ENCODE results near the gene MOB3A.
A peak's percentile ranks its signal among the peaks of the same experiment; 100 is the strongest.
"Not testable (repeated sequence)": the region's sequence is repeated elsewhere in the genome, so short reads cannot be mapped to it uniquely, and the experiment has no call there.

Gene MOB3A

GRCh38 chr19:2034729-2035589, 61.2 kb downstream of the MOB3A start:
- H4K91ac ChIP-seq (ENCODE audit: low read length) = peak overlapping the region; percentile 70
- H3K18ac ChIP-seq (ENCODE audit: low read depth in 1 of 2, low read length in 2 of 2) = no peak overlapping the region
- H3K4me1 ChIP-seq (ENCODE audit: control insufficient read depth, insufficient read depth, low read depth, low read length) = peaks cover 22% of the 10 kb centered on the region
- H2BK120ac ChIP-seq (ENCODE audit: low read depth, low read length) = no peak overlapping the region
- H4K8ac ChIP-seq (ENCODE audit: low read length) = no peak overlapping the region
- no peak overlapping the region for H3K4me3 ChIP-seq (ENCODE audit: insufficient read depth in 1 of 2, low read depth in 1 of 2, low read length in 2 of 2)
- H3K4ac ChIP-seq (ENCODE audit: low read depth in 1 of 2, low read length in 2 of 2) = no peak overlapping the region
- DNase-seq = peak; percentile 28
- no peak overlapping the region for H3K27ac ChIP-seq (ENCODE audit: low read length, poor library complexity, severe bottlenecking)
- H3K14ac ChIP-seq (ENCODE audit: low read length in 2 of 2) = no peak overlapping the region
- no peaks in the 10 kb centered on the region for H3K9me3 ChIP-seq (ENCODE audit: control insufficient read depth, low read length)
- H2AFZ ChIP-seq (ENCODE audit: low read depth, low read length) = no peak overlapping the region
- 55% methylated on average over 33 of the region's 34 CpGs for WGBS
- H2BK5ac ChIP-seq (ENCODE audit: low read depth, low read length, poor library complexity, severe bottlenecking) = no peak overlapping the region
- H3K4me2 ChIP-seq (ENCODE audit: low read length, poor library complexity, severe bottlenecking) = no peak overlapping the region
- peak overlapping the region; percentile 90 for H2BK15ac ChIP-seq (ENCODE audit: low read depth, poor library complexity, severe bottlenecking)
- no peak overlapping the region for H3K9ac ChIP-seq (ENCODE audit: low read length)
- peak overlapping the region in 1 of 2 experiments; percentile 21 for H2BK12ac ChIP-seq (ENCODE audit: low read length in 2 of 2)
- peaks cover 22 to 27% of the 10 kb centered on the region in 2 experiments for H3K36me3 ChIP-seq (ENCODE audit: control insufficient read depth in 1 of 2, insufficient read depth in 2 of 2, low read depth in 1 of 2, low read length in 2 of 2)
- no peaks in the 10 kb centered on the region for H3K27me3 ChIP-seq (ENCODE audit: control insufficient read depth in 1 of 2, insufficient read depth in 1 of 2, low read length in 2 of 2)
- peaks cover 2% of the 10 kb centered on the region for H3K79me1 ChIP-seq (replicated peaks; ENCODE audit: low read length, poor library complexity, severe bottlenecking)
- H3K23ac ChIP-seq (ENCODE audit: low read length in 2 of 2) = no peak overlapping the region
- H2AK5ac ChIP-seq (ENCODE audit: low read length, severe bottlenecking) = no peak overlapping the region

- not testable (repeated sequence) for H4K8ac ChIP-seq (ENCODE audit: low read length); H4K91ac ChIP-seq (ENCODE audit: low read length); H3K4me2 ChIP-seq (ENCODE audit: low read length, poor library complexity, severe bottlenecking); H3K27me3 ChIP-seq (ENCODE audit: control insufficient read depth in 1 of 2, insufficient read depth in 1 of 2, low read length in 2 of 2); H3K4ac ChIP-seq (ENCODE audit: low read depth in 1 of 2, low read length in 2 of 2); H3K9ac ChIP-seq (ENCODE audit: low read length); H2AFZ ChIP-seq (ENCODE audit: low read depth, low read length); H3K14ac ChIP-seq (ENCODE audit: low read length in 2 of 2); H2BK15ac ChIP-seq (ENCODE audit: low read depth, poor library complexity, severe bottlenecking); H2BK120ac ChIP-seq (ENCODE audit: low read depth, low read length); H3K27ac ChIP-seq (ENCODE audit: low read length, poor library complexity, severe bottlenecking); H2BK12ac ChIP-seq (ENCODE audit: low read length in 2 of 2); H2AK5ac ChIP-seq (ENCODE audit: low read length, severe bottlenecking); H3K4me3 ChIP-seq (ENCODE audit: insufficient read depth in 1 of 2, low read depth in 1 of 2, low read length in 2 of 2); H3K23ac ChIP-seq (ENCODE audit: low read length in 2 of 2); DNase-seq; H3K9me3 ChIP-seq (ENCODE audit: control insufficient read depth, low read length); H2BK5ac ChIP-seq (ENCODE audit: low read depth, low read length, poor library complexity, severe bottlenecking); H3K79me1 ChIP-seq (replicated peaks; ENCODE audit: low read length, poor library complexity, severe bottlenecking); H3K18ac ChIP-seq (ENCODE audit: low read depth in 1 of 2, low read length in 2 of 2)
- 98% methylated on average over 15 of the region's 15 CpGs for WGBS
- Histone ChIP-seq H3K4me1 (ENCODE audit: control insufficient read depth, insufficient read depth, low read depth, low read length) (peaks cover 20% of the 10 kb centered on the region), H3K36me3 (ENCODE audit: control insufficient read depth in 1 of 2, insufficient read depth in 2 of 2, low read depth in 1 of 2, low read length in 2 of 2) (peaks cover 16 to 20% of the 10 kb centered on the region in 2 experiments)
Measured at GRCh38 chr19:2034253-2034652, 61.9 kb downstream of the MOB3A start.

DNA sequence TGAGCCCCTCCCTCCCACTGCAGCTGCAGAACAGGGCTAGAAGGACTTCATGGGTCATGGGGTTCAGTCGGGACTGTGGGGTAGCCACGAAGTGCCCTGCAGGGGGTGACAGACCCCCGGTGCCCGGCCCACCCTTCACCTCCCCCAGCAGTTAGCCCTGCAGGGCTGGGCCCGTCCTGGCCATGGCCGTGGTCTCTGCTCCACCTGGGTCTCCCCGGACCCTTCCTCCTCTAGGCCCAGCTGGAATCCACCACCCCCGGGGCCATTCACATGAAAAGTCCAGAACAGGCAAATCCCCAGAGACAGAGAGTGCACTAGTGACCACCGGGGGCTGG, 62.3 kb downstream of the MOB3A start:
- no peak overlapping the region for H3K4me3 ChIP-seq (ENCODE audit: insufficient read depth in 1 of 2, low read depth in 1 of 2, low read length in 2 of 2)
- no peak overlapping the region for H3K18ac ChIP-seq (ENCODE audit: low read depth in 1 of 2, low read length in 2 of 2)
- no peak overlapping the region for H2BK120ac ChIP-seq (ENCODE audit: low read depth, low read length)
- H2BK15ac ChIP-seq (ENCODE audit: low read depth, poor library complexity, severe bottlenecking) = no peak overlapping the region
- no peak overlapping the region for H3K23ac ChIP-seq (ENCODE audit: low read length in 2 of 2)
- H2BK5ac ChIP-seq (ENCODE audit: low read depth, low read length, poor library complexity, severe bottlenecking) = no peak overlapping the region
- no peak overlapping the region for H4K91ac ChIP-seq (ENCODE audit: low read length)
- H3K14ac ChIP-seq (ENCODE audit: low read length in 2 of 2) = no peak overlapping the region
- H3K36me3 ChIP-seq (ENCODE audit: control insufficient read depth in 1 of 2, insufficient read depth in 2 of 2, low read depth in 1 of 2, low read length in 2 of 2) = peaks cover 11 to 16% of the 10 kb centered on the region in 2 experiments
- no peaks in the 10 kb centered on the region for H3K9me3 ChIP-seq (ENCODE audit: control insufficient read depth, low read length)
- no peak overlapping the region for H3K4me2 ChIP-seq (ENCODE audit: low read length, poor library complexity, severe bottlenecking)
- H3K9ac ChIP-seq (ENCODE audit: low read length) = no peak overlapping the region
- peaks cover 2% of the 10 kb centered on the region for H3K79me1 ChIP-seq (replicated peaks; ENCODE audit: low read length, poor library complexity, severe bottlenecking)
- H3K4me1 ChIP-seq (ENCODE audit: control insufficient read depth, insufficient read depth, low read depth, low read length) = peaks cover 20% of the 10 kb centered on the region
- peak overlapping the region in 1 of 2 experiments; percentile 4 for H2BK12ac ChIP-seq (ENCODE audit: low read length in 2 of 2)
- DNase-seq = no peak
- WGBS = 72% methylated on average over 6 of the region's 9 CpGs
- peak overlapping the region; percentile 10 for H2AK5ac ChIP-seq (ENCODE audit: low read length, severe bottlenecking)
- no peak overlapping the region for H2AFZ ChIP-seq (ENCODE audit: low read depth, low read length)
- H3K27me3 ChIP-seq (ENCODE audit: control insufficient read depth in 1 of 2, insufficient read depth in 1 of 2, low read length in 2 of 2) = no peaks in the 10 kb centered on the region
- H3K4ac ChIP-seq (ENCODE audit: low read depth in 1 of 2, low read length in 2 of 2) = no peak overlapping the region
- H4K8ac ChIP-seq (ENCODE audit: low read length) = no peak overlapping the region
- no peak overlapping the region for H3K27ac ChIP-seq (ENCODE audit: low read length, poor library complexity, severe bottlenecking)

GRCh38 chr19:2033115-2033824, 62.9 kb downstream of the MOB3A start:
- Histone ChIP-seq H3K27me3 (ENCODE audit: control insufficient read depth in 1 of 2, insufficient read depth in 1 of 2, low read length in 2 of 2) (no peaks in the 10 kb centered on the region), H3K4ac (ENCODE audit: low read depth in 1 of 2, low read length in 2 of 2) (peak overlapping the region in 1 of 2 experiments; percentile 19), H2BK120ac (ENCODE audit: low read depth, low read length) (no peak overlapping the region), H3K4me1 (ENCODE audit: control insufficient read depth, insufficient read depth, low read depth, low read length) (peaks cover 24% of the 10 kb centered on the region), H3K36me3 (ENCODE audit: control insufficient read depth in 1 of 2, insufficient read depth in 2 of 2, low read depth in 1 of 2, low read length in 2 of 2) (peaks cover 6 to 10% of the 10 kb centered on the region in 2 experiments), H3K23ac (ENCODE audit: low read length in 2 of 2) (no peak overlapping the region), H4K91ac (ENCODE audit: low read length) (no peak overlapping the region), H2BK5ac (ENCODE audit: low read depth, low read length, poor library complexity, severe bottlenecking) (no peak overlapping the region), H3K79me1 (replicated peaks; ENCODE audit: low read length, poor library complexity, severe bottlenecking) (peaks cover 2% of the 10 kb centered on the region), H3K9ac (ENCODE audit: low read length) (no peak overlapping the region), H3K4me2 (ENCODE audit: low read length, poor library complexity, severe bottlenecking) (no peak overlapping the region), H3K18ac (ENCODE audit: low read depth in 1 of 2, low read length in 2 of 2) (no peak overlapping the region), H4K8ac (ENCODE audit: low read length) (no peak overlapping the region), H3K14ac (ENCODE audit: low read length in 2 of 2) (no peak overlapping the region), H2AK5ac (ENCODE audit: low read length, severe bottlenecking) (peak overlapping the region; percentile 10), H2AFZ (ENCODE audit: low read depth, low read length) (no peak overlapping the region), H3K4me3 (ENCODE audit: insufficient read depth in 1 of 2, low read depth in 1 of 2, low read length in 2 of 2) (no peak overlapping the region), H3K9me3 (ENCODE audit: control insufficient read depth, low read length) (no peaks in the 10 kb centered on the region), H2BK12ac (ENCODE audit: low read length in 2 of 2) (peak overlapping the region; percentile 46 to 56), H3K27ac (ENCODE audit: low read length, poor library complexity, severe bottlenecking) (no peak overlapping the region), H2BK15ac (ENCODE audit: low read depth, poor library complexity, severe bottlenecking) (peak overlapping the region; percentile 92)
- WGBS = 97% methylated on average over 6 of the region's 6 CpGs
- DNase-seq = no peak

All from mesenchymal stem cell (in vitro differentiated cells and primary cell).